ENCODE results near the gene EEF1B2.

- TF ChIP-seq CTCF (IDR thresholded peaks at IDR 0.05) = no peak
- no peak for TF ChIP-seq POLR2A (IDR thresholded peaks at IDR 0.05)
These were observed 30.0 kb downstream of the EEF1B2 start for GRCh38 chr2:206189691-206190090.

All from right lobe of liver (tissue), 4 donors.